NCI-H2107 treated with DMSO at 0.1 percent for 48 hours (cell line): ENCODE data around the gene CFAP100.

Source experiments
- DNase-seq: peaks from one replicate; lab custom pipeline; 2025; ENCODE audit not compliant: unreplicated experiment; lab: John Stamatoyannopoulos, UW

Gene CFAP100

GRCh38 chr3:126439346-126439967 is 44.7 kb downstream of the CFAP100 start:
- DNase-seq, result no peak

GRCh38 chr3:126439968-126440708 is 45.4 kb downstream of the CFAP100 start:
- no peak for DNase-seq

GRCh38 chr3:126440709-126440995 is 45.9 kb downstream of the CFAP100 start:
- no peak for DNase-seq

DNA sequence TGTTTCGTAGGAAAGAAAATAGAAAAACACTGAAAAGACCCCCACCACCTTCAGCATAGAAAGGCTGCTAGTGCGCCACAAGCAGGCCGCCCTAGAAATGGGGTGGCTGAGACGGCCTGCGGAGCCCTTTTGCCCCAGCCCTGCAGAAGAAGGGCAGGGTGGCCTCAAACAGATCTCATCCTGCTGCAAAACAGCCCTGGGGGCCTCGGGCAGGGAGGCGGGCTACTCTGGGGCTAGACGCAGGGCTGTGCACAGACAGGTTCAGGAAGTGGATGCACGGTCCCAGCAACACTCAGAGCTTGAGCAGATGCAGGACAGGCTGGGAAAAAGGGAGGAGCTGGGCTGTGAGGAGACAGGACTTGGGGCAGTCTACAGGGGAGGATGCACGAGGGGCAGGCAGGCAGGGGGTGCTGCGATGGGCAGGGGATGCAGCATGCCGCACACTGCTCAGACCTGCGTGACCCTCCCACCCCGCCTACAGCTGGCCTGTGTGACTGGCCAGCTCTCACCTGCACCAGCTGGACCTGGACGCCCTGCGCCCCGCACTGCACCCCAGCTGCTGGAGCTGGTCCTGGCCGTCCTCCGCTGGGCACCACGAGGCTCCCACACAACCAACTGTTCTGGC is 46.7 kb downstream of the CFAP100 start:
- no peak for DNase-seq

GRCh38 chr3:126442094-126442855 is 47.6 kb downstream of the CFAP100 start:
- no peak for DNase-seq

- DNase-seq, result no peak
Measured at GRCh38 chr3:126442856-126443242, 48.1 kb downstream of the CFAP100 start.

DNA sequence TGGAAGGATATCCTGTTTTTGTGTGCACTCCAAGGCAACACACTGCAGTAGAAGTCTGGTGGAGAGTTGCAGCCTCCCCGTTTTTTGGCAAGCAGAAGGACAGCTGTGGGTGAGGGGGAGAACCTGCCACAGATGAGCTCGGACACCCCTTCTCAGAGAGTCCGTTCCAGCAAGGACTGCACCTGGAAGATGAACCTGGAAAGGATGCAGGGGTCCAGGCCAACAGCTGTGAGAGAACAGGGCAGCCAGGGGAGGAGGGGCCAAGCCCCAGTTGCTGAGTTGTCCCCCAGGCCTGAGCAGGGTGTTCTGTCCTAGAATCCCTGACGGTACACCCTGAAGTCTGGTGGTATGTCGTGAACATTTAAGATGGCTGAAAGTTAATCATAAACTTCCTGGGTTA is 50.8 kb downstream of the CFAP100 start:
- DNase-seq, result no peak

GRCh38 chr3:126446301-126446700 is 51.6 kb downstream of the CFAP100 start:
- DNase-seq, result no peak

- no peak for DNase-seq
Measured at GRCh38 chr3:126446791-126447190, 52.1 kb downstream of the CFAP100 start.

- no peak for DNase-seq
Measured at GRCh38 chr3:126447456-126448106, 52.9 kb downstream of the CFAP100 start.

DNA sequence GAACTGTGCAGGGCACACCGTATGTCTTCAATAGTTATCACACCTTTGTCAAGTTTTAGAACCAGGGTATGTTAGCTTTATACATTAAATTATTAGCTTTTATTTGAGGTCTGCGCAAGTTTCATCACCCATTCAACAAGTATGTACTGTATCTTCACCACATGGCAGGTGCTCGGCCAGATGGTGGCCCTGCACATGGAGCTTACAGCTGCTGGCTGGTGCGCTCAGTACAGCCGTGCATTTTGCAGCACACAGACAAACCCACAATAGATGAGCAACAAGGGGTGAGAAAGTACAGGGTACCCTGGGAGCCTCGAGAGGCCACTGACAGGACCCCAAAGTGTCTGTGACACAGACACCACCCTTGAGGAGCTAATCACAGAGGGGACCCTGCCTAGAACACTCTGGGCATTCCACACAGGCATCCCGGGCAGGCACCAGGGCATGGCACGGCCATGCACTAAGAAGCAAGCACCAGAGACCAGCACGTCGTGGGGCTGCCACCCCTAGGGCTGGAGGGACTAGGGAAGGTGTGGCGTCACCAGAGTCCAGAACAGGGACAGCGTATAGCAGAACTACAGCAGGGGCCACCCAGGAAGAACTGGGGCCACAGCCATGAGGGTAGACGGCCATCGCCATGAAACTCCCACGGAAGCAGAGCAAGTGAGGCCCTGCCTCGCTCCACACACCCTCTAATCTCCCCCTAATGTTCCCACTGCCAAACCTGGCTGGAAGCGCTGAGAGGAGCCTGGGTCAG is 53.6 kb downstream of the CFAP100 start:
- no peak for DNase-seq

DNA sequence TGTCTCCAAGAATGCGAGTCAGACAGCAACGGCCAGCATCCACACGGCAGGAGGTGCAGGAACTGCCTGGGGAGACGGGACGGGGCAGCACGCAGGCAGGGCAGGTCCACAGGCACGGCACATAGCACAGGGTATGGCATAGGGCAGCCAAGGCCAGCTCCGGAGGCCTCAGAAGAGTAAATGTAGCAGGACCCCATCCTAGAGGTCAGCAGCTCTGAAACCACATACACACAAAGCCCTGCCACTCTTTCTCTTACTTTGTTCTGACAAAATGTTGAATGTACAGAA is 54.1 kb downstream of the CFAP100 start:
- DNase-seq, result no peak

DNA sequence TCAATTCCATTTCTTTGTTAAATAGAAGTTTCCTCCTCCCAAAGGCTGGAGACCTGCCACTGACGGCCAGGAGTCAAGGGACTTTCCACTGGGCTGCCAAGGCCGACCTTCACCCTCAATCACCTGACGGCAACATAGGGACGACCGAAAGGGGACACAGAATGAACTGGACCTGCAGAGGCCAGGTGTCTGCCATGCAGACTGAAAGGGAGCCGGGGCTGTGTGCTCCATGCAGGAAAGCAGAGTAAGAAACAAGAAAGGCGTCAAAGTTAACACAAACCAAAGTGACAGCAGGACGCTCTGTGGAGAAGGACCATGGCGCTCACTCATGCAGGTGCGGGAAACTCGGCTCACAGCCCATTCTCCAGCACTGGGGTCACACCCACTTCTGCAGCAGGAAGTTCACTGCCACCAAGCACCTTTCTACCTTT is 54.9 kb downstream of the CFAP100 start:
- DNase-seq, result no peak

DNA sequence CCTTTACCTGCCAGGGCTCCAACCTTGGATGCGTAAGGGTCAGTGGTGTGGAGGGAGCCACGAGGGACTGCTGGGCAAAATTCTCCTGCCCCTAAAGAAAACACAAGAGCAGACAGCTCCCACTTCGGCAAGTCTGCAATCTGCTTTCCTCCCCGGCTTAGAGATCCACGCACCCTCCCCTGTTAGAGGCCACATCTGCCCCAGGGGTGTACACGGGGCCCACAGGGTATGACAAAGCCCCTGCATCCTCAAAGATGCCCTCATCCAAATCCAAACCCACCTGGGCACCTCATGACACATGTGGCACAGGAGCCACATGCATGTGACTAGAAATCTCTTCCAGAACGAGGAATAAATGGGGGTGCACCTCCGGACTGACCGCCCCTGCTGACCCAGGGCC is 55.5 kb downstream of the CFAP100 start:
- DNase-seq, result no peak

- DNase-seq, result no peak
Measured at GRCh38 chr3:126450744-126451143, 56.0 kb downstream of the CFAP100 start.

DNA sequence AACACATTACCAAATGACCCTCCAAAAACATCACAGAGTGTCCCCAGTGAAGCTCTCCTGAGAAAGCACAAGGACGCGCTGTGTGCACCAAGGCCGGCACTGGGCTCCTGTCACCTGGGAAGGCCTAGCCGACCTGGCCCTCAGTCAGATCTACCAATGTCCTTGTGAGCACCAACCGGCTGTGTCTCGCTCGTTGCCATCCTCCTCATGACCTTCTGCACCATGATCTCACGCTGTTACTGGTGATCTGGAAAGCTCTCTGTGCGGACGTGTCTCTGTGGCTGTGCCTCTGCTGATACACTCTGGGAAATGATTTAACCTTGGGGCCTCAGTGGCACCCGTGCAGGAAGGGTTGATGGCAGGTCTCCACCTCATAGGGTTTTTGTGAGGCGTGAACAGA is 56.8 kb downstream of the CFAP100 start:
- DNase-seq, result no peak

GRCh38 chr3:126452213-126452612 is 57.5 kb downstream of the CFAP100 start:
- no peak for DNase-seq

GRCh38 chr3:126454025-126454424 is 59.3 kb downstream of the CFAP100 start:
- DNase-seq, result no peak

GRCh38 chr3:126454437-126455198 is 59.9 kb downstream of the CFAP100 start:
- DNase-seq, result no peak

DNA sequence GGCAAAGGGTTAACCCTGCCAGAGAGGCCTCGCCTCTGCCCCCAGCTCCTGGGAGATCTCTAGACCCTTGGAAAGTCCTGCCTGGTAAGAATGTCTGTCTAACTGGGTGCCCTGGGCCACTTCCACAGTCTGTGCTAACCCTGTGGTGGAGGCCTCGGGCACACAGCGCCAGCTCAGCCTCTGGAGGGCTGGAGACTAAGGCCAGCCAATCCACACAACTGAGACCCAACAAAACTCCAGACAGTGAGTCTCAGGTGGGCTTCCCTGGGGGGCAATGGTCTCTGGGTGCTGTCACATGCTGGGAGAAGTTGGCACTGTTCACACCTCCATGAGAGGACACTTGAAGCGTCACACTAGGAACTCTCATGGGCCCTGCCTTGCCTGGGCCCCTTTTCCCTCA is 61.5 kb downstream of the CFAP100 start:
- no peak for DNase-seq
